ENCODE data around the gene KHDRBS1. TPM values are rescaled to one million over a fixed set of nuclear protein-coding genes. Genes with fewer than 3 reads are reported as not detected.

The KHDRBS1 gene
- 54.7 TPM for total RNA-seq

GRCh38 chr1:32013386-32014198 is at the start of gene KHDRBS1:
TSS of gene KHDRBS1 (plus strand) at chr1:32013868. CDS start at chr1:32013996, 128 bp downstream.
- peak within 1 kb of the TSS; percentile 96 for H3K4me3 ChIP-seq (ENCODE audit: low read length)
- H3K9me3 ChIP-seq (ENCODE audit: low read depth, low read length) = no peaks in the 10 kb centered on the region
- peaks cover 33% of the 10 kb centered on the region for H3K4me1 ChIP-seq (ENCODE audit: insufficient read depth, low read length)
- no peaks in the 10 kb centered on the region for H3K27me3 ChIP-seq (ENCODE audit: insufficient read depth, low read length)

GRCh38 chr1:31970873-31971272 is 42.8 kb upstream of the KHDRBS1 start:
- Histone ChIP-seq H3K27me3 (ENCODE audit: insufficient read depth, low read length) (no peaks in the 10 kb centered on the region), H3K4me1 (ENCODE audit: insufficient read depth, low read length) (no peaks in the 10 kb centered on the region), H3K4me3 (ENCODE audit: low read length) (no peak overlapping the region), H3K9me3 (ENCODE audit: low read depth, low read length) (no peaks in the 10 kb centered on the region)

- Histone ChIP-seq H3K27me3 (ENCODE audit: insufficient read depth, low read length) (no peaks in the 10 kb centered on the region), H3K9me3 (ENCODE audit: low read depth, low read length) (no peaks in the 10 kb centered on the region), H3K4me1 (ENCODE audit: insufficient read depth, low read length) (peaks cover 10% of the 10 kb centered on the region), H3K4me3 (ENCODE audit: low read length) (no peak overlapping the region)
Measured at GRCh38 chr1:31976401-31976800, 37.3 kb upstream of the KHDRBS1 start.

GRCh38 chr1:31977385-31978131 is 36.1 kb upstream of the KHDRBS1 start:
- H3K9me3 ChIP-seq (ENCODE audit: low read depth, low read length) = no peaks in the 10 kb centered on the region
- no peaks in the 10 kb centered on the region for H3K27me3 ChIP-seq (ENCODE audit: insufficient read depth, low read length)
- H3K4me1 ChIP-seq (ENCODE audit: insufficient read depth, low read length) = peaks cover 21% of the 10 kb centered on the region
- H3K4me3 ChIP-seq (ENCODE audit: low read length) = no peak overlapping the region

- no peaks in the 10 kb centered on the region for H3K9me3 ChIP-seq (ENCODE audit: low read depth, low read length)
- H3K4me3 ChIP-seq (ENCODE audit: low read length) = no peak overlapping the region
- H3K4me1 ChIP-seq (ENCODE audit: insufficient read depth, low read length) = peaks cover 30% of the 10 kb centered on the region
- H3K27me3 ChIP-seq (ENCODE audit: insufficient read depth, low read length) = no peaks in the 10 kb centered on the region
Measured at GRCh38 chr1:31978843-31979400, 34.7 kb upstream of the KHDRBS1 start.

GRCh38 chr1:31980835-31981455 is 32.7 kb upstream of the KHDRBS1 start:
- H3K4me3 ChIP-seq (ENCODE audit: low read length) = no peak overlapping the region
- no peaks in the 10 kb centered on the region for H3K9me3 ChIP-seq (ENCODE audit: low read depth, low read length)
- H3K4me1 ChIP-seq (ENCODE audit: insufficient read depth, low read length) = peaks cover 50% of the 10 kb centered on the region
- no peaks in the 10 kb centered on the region for H3K27me3 ChIP-seq (ENCODE audit: insufficient read depth, low read length)

- no peaks in the 10 kb centered on the region for H3K9me3 ChIP-seq (ENCODE audit: low read depth, low read length)
- H3K4me3 ChIP-seq (ENCODE audit: low read length) = no peak overlapping the region
- no peaks in the 10 kb centered on the region for H3K27me3 ChIP-seq (ENCODE audit: insufficient read depth, low read length)
- H3K4me1 ChIP-seq (ENCODE audit: insufficient read depth, low read length) = peaks cover 52% of the 10 kb centered on the region
Measured at GRCh38 chr1:31981456-31981839, 32.2 kb upstream of the KHDRBS1 start.

GRCh38 chr1:31981972-31982371 is 31.7 kb upstream of the KHDRBS1 start:
- Histone ChIP-seq H3K9me3 (ENCODE audit: low read depth, low read length) (no peaks in the 10 kb centered on the region), H3K27me3 (ENCODE audit: insufficient read depth, low read length) (no peaks in the 10 kb centered on the region), H3K4me3 (ENCODE audit: low read length) (no peak overlapping the region), H3K4me1 (ENCODE audit: insufficient read depth, low read length) (peaks cover 52% of the 10 kb centered on the region)

GRCh38 chr1:31984419-31985347 is 29.0 kb upstream of the KHDRBS1 start:
- Histone ChIP-seq H3K4me1 (ENCODE audit: insufficient read depth, low read length) (peaks cover 52% of the 10 kb centered on the region), H3K4me3 (ENCODE audit: low read length) (no peak overlapping the region), H3K27me3 (ENCODE audit: insufficient read depth, low read length) (no peaks in the 10 kb centered on the region), H3K9me3 (ENCODE audit: low read depth, low read length) (no peaks in the 10 kb centered on the region)

GRCh38 chr1:31985430-31985829 is 28.2 kb upstream of the KHDRBS1 start:
- Histone ChIP-seq H3K4me3 (ENCODE audit: low read length) (no peak overlapping the region), H3K4me1 (ENCODE audit: insufficient read depth, low read length) (peaks cover 51% of the 10 kb centered on the region), H3K27me3 (ENCODE audit: insufficient read depth, low read length) (no peaks in the 10 kb centered on the region), H3K9me3 (ENCODE audit: low read depth, low read length) (no peaks in the 10 kb centered on the region)

- H3K4me1 ChIP-seq (ENCODE audit: insufficient read depth, low read length) = peaks cover 34% of the 10 kb centered on the region
- no peak overlapping the region for H3K4me3 ChIP-seq (ENCODE audit: low read length)
- H3K9me3 ChIP-seq (ENCODE audit: low read depth, low read length) = no peaks in the 10 kb centered on the region
- no peaks in the 10 kb centered on the region for H3K27me3 ChIP-seq (ENCODE audit: insufficient read depth, low read length)
Measured at GRCh38 chr1:31987135-31987619, 26.5 kb upstream of the KHDRBS1 start.

GRCh38 chr1:31989964-31990363 is 23.7 kb upstream of the KHDRBS1 start:
- no peak overlapping the region for H3K4me3 ChIP-seq (ENCODE audit: low read length)

GRCh38 chr1:31991182-31991581 is 22.5 kb upstream of the KHDRBS1 start:
- no peak overlapping the region for H3K4me3 ChIP-seq (ENCODE audit: low read length)
- no peaks in the 10 kb centered on the region for H3K27me3 ChIP-seq (ENCODE audit: insufficient read depth, low read length)
- no peaks in the 10 kb centered on the region for H3K9me3 ChIP-seq (ENCODE audit: low read depth, low read length)
- no peaks in the 10 kb centered on the region for H3K4me1 ChIP-seq (ENCODE audit: insufficient read depth, low read length)

More at GRCh38 chr1:31989964-31990363, 23.7 kb upstream of the KHDRBS1 start:
- no peaks in the 10 kb centered on the region for H3K9me3 ChIP-seq (ENCODE audit: low read depth, low read length)
- H3K4me1 ChIP-seq (ENCODE audit: insufficient read depth, low read length) = peaks cover 12% of the 10 kb centered on the region
- H3K27me3 ChIP-seq (ENCODE audit: insufficient read depth, low read length) = no peaks in the 10 kb centered on the region

GRCh38 chr1:31995263-31995662 is 18.4 kb upstream of the KHDRBS1 start:
- H3K4me3 ChIP-seq (ENCODE audit: low read length) = no peak overlapping the region
- no peaks in the 10 kb centered on the region for H3K27me3 ChIP-seq (ENCODE audit: insufficient read depth, low read length)
- no peaks in the 10 kb centered on the region for H3K4me1 ChIP-seq (ENCODE audit: insufficient read depth, low read length)
- H3K9me3 ChIP-seq (ENCODE audit: low read depth, low read length) = no peaks in the 10 kb centered on the region

All from mononuclear cell (primary cell).